HG02938 (cell line): ENCODE data around the gene DTX2.
"Not testable (repeated sequence)": the region's sequence is repeated elsewhere in the genome, so short reads cannot be mapped to it uniquely, and the experiment has no call there.

Experiments
- ATAC-seq: cut with Tn5 transposase; IDR thresholded peaks from one replicate; pipeline ENCODE4 v1.9.1; 2021; ENCODE audit warnings: mild to moderate bottlenecking, moderate library complexity; ENCODE audit not compliant: unreplicated experiment

The DTX2 gene

GRCh38 chr7:76485822-76486610 lies 24.5 kb downstream of the DTX2 start:
- ATAC-seq = peak; percentile 3

GRCh38 chr7:76486618-76487017 lies 25.1 kb downstream of the DTX2 start:
- peak; percentile 99 for ATAC-seq

GRCh38 chr7:76487969-76488368 lies 26.5 kb downstream of the DTX2 start:
- not testable (repeated sequence) for ATAC-seq

- not testable (repeated sequence) for ATAC-seq
These were observed 30.6 kb downstream of the DTX2 start for GRCh38 chr7:76492139-76492538.

GRCh38 chr7:76495717-76496116 lies 34.2 kb downstream of the DTX2 start:
- ATAC-seq = not testable (repeated sequence)

- ATAC-seq = not testable (repeated sequence)
These were observed 36.5 kb downstream of the DTX2 start for GRCh38 chr7:76497918-76498582.

GRCh38 chr7:76498583-76499200 lies 37.2 kb downstream of the DTX2 start:
- ATAC-seq = not testable (repeated sequence)

- ATAC-seq = not testable (repeated sequence)
These were observed 37.9 kb downstream of the DTX2 start for GRCh38 chr7:76499201-76499923.

- not testable (repeated sequence) for ATAC-seq
These were observed 38.4 kb downstream of the DTX2 start for GRCh38 chr7:76499924-76500241.

GRCh38 chr7:76502224-76502623 lies 40.7 kb downstream of the DTX2 start:
- ATAC-seq = not testable (repeated sequence)

- ATAC-seq = not testable (repeated sequence)
These were observed 41.3 kb downstream of the DTX2 start for GRCh38 chr7:76502836-76503235.

GRCh38 chr7:76503244-76503643 lies 41.7 kb downstream of the DTX2 start:
- ATAC-seq = not testable (repeated sequence)

GRCh38 chr7:76504351-76505167 lies 43.0 kb downstream of the DTX2 start:
- not testable (repeated sequence) for ATAC-seq

GRCh38 chr7:76505168-76506080 lies 43.9 kb downstream of the DTX2 start:
- ATAC-seq = no peak

GRCh38 chr7:76506081-76506440 lies 44.6 kb downstream of the DTX2 start:
- no peak for ATAC-seq

- ATAC-seq = not testable (repeated sequence)
These were observed 45.1 kb downstream of the DTX2 start for GRCh38 chr7:76506643-76507042.

- no peak for ATAC-seq
These were observed 46.4 kb downstream of the DTX2 start for GRCh38 chr7:76507723-76508406.

- no peak for ATAC-seq
These were observed 48.7 kb downstream of the DTX2 start, which contains the start of gene UPK3B for GRCh38 chr7:76509931-76510877. TSS of gene UPK3B (plus strand) at chr7:76510552. CDS start at chr7:76510653, 101 bp downstream.
